GM12878 (cell line): Measurements from ENCODE around the gene SMIM21. TPM values are rescaled to one million over a fixed set of nuclear protein-coding genes. Genes with fewer than 3 reads are reported as not detected.

Experiments used
- ATAC-seq: fragments of 200-7000 bp; cut with Tn5 transposase; 3 replicates; pipeline ENCODE4 v1.9.1; 2020; ENCODE audit warnings: mild to moderate bottlenecking, moderate library complexity
- BruUV-seq: library from RNA; stranded (reverse); fragments of 400-500 nt; replicated peaks from 2 replicates; lab custom pipeline; 2021; lab: Mats Ljungman, UMichigan
- CTCF ChIA-PET: fragments of 300-600 bp; sonication (Branson Sonifier 250); formaldehyde crosslinking; extraction: SDS; loops from one replicate; lab custom pipeline; 2021; ENCODE audit warnings: inconsistent platforms; lab: Yijun Ruan, JAX
- POLR2A ChIA-PET: fragments of 350-600 bp; formaldehyde crosslinking; extraction: SDS; loops from one replicate; lab custom pipeline; 2021; ENCODE audit warnings: inconsistent platforms; lab: Charles Lee
- RAD21 ChIA-PET: fragments of 300-600 bp; sonication (Branson Sonifier 250); formaldehyde crosslinking; loops from one replicate; lab custom pipeline; 2023; ENCODE audit warnings: antibody characterized with exemption; ENCODE audit not compliant: unreplicated experiment; lab: Charles Lee
- SMC1A ChIA-PET: fragments of 300-600 bp; sonication (Branson Sonifier 250); formaldehyde crosslinking; loops from one replicate; lab custom pipeline; 2023; ENCODE audit not compliant: unreplicated experiment, uncharacterized antibody; lab: Charles Lee
- DNase-seq: peaks from one replicate; pipeline ENCODE4 v3.0.0-alpha.2; 2011; ENCODE audit warnings: low read depth, low spot score
- FAIRE-seq: peaks from 3 replicates; lab custom pipeline; 2011; peaks lifted over from hg19 to GRCh38; lab: Jason Lieb, UNC
- H2AFZ ChIP-seq: 2 replicates; pipeline ENCODE4 v1.6.0; 2011; ENCODE audit warnings: low read depth, low read length, control low read depth; ENCODE audit not compliant: control insufficient read depth
- H3K27ac ChIP-seq: 2 replicates; pipeline ENCODE4 v1.5.1; 2011; ENCODE audit warnings: control low read depth; ENCODE audit not compliant: control insufficient read depth, insufficient read depth
- H3K27me3 ChIP-seq, 2 experiments: replicated peaks in 1 of 2; 2 replicates each; pipeline versions ENCODE4 v1.6.0 to v1.6.1; 2011; ENCODE audit warnings: low read length in 1 of 2; ENCODE audit not compliant: control insufficient read depth in 2 of 2, insufficient read depth in 2 of 2
- H3K36me3 ChIP-seq, 2 experiments: 2 replicates each; pipeline ENCODE4 v1.5.1; 2011; ENCODE audit warnings: low read length in 1 of 2; ENCODE audit not compliant: control insufficient read depth in 2 of 2, insufficient read depth in 2 of 2
- H3K4me1 ChIP-seq: 2 replicates; pipeline ENCODE4 v1.6.1; 2011; ENCODE audit warnings: mild to moderate bottlenecking, low read length, moderate library complexity, mixed read lengths; ENCODE audit not compliant: control insufficient read depth, insufficient read depth
- H3K4me2 ChIP-seq: 2 replicates; pipeline ENCODE4 v1.6.0; 2011; ENCODE audit warnings: control low read depth; ENCODE audit not compliant: control insufficient read depth, insufficient read depth
- H3K4me3 ChIP-seq: fragments of 200-600 bp; sonication (generic); 2 replicates; pipeline ENCODE4 v1.5.1; 2016
- H3K79me2 ChIP-seq: 2 replicates; pipeline ENCODE4 v1.6.0; 2011; ENCODE audit warnings: low read length; ENCODE audit not compliant: control insufficient read depth, insufficient read depth
- H3K9ac ChIP-seq: 2 replicates; pipeline ENCODE4 v1.8.0; 2011; ENCODE audit warnings: low read length, control low read depth, mixed read lengths; ENCODE audit not compliant: control insufficient read depth, insufficient read depth
- H3K9me3 ChIP-seq: replicated peaks from 3 replicates; pipeline ENCODE4 v1.5.1; 2011; ENCODE audit warnings: mild to moderate bottlenecking, low read length; ENCODE audit not compliant: control insufficient read depth, insufficient read depth
- H4K20me1 ChIP-seq: 2 replicates; pipeline ENCODE4 v1.6.0; 2011; ENCODE audit not compliant: control insufficient read depth, insufficient read depth
- E4F1 ChIP-seq: fragments of 450-650 bp; IDR thresholded peaks from 2 replicates; pipeline ENCODE4 v1.6.1; 2018; ENCODE audit warnings: borderline replicate concordance, mild to moderate bottlenecking; ENCODE audit not compliant: partially characterized antibody
- MEF2A ChIP-seq: IDR thresholded peaks from 2 replicates; pipeline ENCODE4 v1.6.1; 2011; ENCODE audit warnings: low read depth, mild to moderate bottlenecking, low read length, moderate library complexity; ENCODE audit not compliant: insufficient read depth
- SPI1 ChIP-seq: IDR thresholded peaks from 2 replicates; pipeline ENCODE4 v1.6.1; 2011; ENCODE audit warnings: low read depth, mild to moderate bottlenecking, low read length, moderate library complexity, borderline replicate concordance; ENCODE audit not compliant: insufficient read depth
- WRNIP1 ChIP-seq: IDR thresholded peaks from 2 replicates; pipeline ENCODE4 v1.6.1; 2011; ENCODE audit warnings: low read depth, low read length, improper control_type of control experiment, borderline replicate concordance
- YBX1 ChIP-seq: fragments of 450-650 bp; IDR thresholded peaks from 2 replicates; pipeline ENCODE4 v1.6.1; 2016; ENCODE audit warnings: antibody characterized with exemption
- WGBS: methylation state at CpG from one replicate; pipeline ENCODE4 v1.1.6; 2016; ENCODE audit warnings: low lambda C conversion rate; ENCODE audit not compliant: insufficient replicate concordance, insufficient coverage; ENCODE audit errors: missing lambda C conversion rate; 5-methylcytosine and 5-hydroxymethylcytosine counted together
- in situ Hi-C: fragments of 300-500 bp; cut with MboI; formaldehyde crosslinking; loops from 9 replicates; pipeline ENCODE4 v1.14.3; 2018; ENCODE audit warnings: mixed read lengths
- intact Hi-C: fragments of 100-400 bp; cut with micrococcal nuclease; formaldehyde crosslinking; loops from one replicate; pipeline ENCODE4 v1.14.2; 2022; ENCODE audit not compliant: unreplicated experiment
- polyA plus RNA-seq, 11 experiments: library from polyadenylated mRNA; depleted of rRNA in 4 of 11; unstranded in 6 of 11; stranded (reverse) in 5 of 11; fragments of >200 nt; fragmentation: Nextera tagmentation in 4 of 11; fragmentation: Illumina TruSeq in 1 of 11; extraction: Ambion mirVana in 4 of 11; extraction: Trizol in 1 of 11; gene quantifications; 1 replicate in 1 of 11; 2 replicates in 10 of 11; pipeline versions ENCODE4 v1.2.1 to v1.2.3, GENCODE V29; 2011 to 2016; ENCODE audit warnings: inconsistent platforms in 2 of 11, missing spikeins in 2 of 11, low read depth in 1 of 11
- total RNA-seq, 4 experiments: library from RNA; depleted of rRNA in 3 of 4; stranded (reverse); fragments of >200 nt in 3 of 4; fragmentation: Illumina TruSeq in 1 of 4; extraction: Trizol in 1 of 4; gene quantifications; 2 replicates each; pipeline versions ENCODE4 v1.2.1 to v1.2.3, GENCODE V29; 2013 to 2021

SMIM21 gene
- total and polyA plus RNA-seq, 10 of the 15 experiments (the other 5 are each of a cell fraction or from before 2014, with no cell fraction given): not detected

DNA sequence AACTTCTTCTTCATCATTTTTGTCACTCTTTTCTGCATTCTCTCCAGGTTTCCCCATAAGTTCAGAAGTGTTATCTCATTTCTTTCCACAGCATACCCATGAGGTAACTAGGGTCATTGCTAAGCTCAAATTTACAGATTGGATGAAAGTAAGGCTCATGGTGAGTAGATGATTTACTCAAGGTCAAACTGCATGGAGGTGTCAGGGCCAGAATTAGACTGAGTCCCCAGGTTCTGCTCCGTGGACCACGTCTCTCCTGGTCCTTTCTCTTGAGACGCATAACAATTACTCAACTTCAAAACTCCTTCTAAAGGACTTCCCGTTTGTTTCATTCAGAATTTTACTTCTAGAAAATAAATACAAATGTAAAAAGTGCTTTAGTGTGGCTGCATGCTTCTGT is 43.4 kb downstream of the SMIM21 start:
- ATAC-seq: no peak
- no peaks in the 10 kb centered on the region for H4K20me1 ChIP-seq
- intact Hi-C loops (no loop called here), in situ Hi-C loops (no loop called here)
- no peak overlapping the region for H3K4me3 ChIP-seq
- H3K79me2 ChIP-seq: no peaks in the 10 kb centered on the region
- ChIA-PET POLR2A (no interaction called here), CTCF (no interaction called here), RAD21 (no interaction called here), SMC1A (interaction anchor here (1.0 kb wide), 1 partner anchor 11 kb away, joined by 4 read pairs; no protein-coding TSS in a partner anchor)
- H3K36me3 ChIP-seq: no peaks in the 10 kb centered on the region
- no peaks in the 10 kb centered on the region; a peak in 1 of 4 replicates for H3K27me3 ChIP-seq
- 6% methylated on average over 4 of the region's 4 CpGs for WGBS
- H2AFZ ChIP-seq: no peak overlapping the region
- TF ChIP-seq YBX1 (no peak), SPI1 (no peak), E4F1 (no peak), MEF2A (no peak), WRNIP1 (no peak)
- no peak overlapping the region for H3K27ac ChIP-seq
- no peaks in the 10 kb centered on the region for H3K4me1 ChIP-seq
- DNase-seq: no peak
- H3K4me2 ChIP-seq: no peak overlapping the region
- FAIRE-seq: no peak
- no peak overlapping the region for H3K9ac ChIP-seq
- BruUV-seq: no TSS peak
- no peaks in the 10 kb centered on the region for H3K9me3 ChIP-seq
